IMR-90 (cell line): ENCODE results near the gene ST7. TPM values are rescaled to one million over a fixed set of nuclear protein-coding genes. Genes with fewer than 3 reads are reported as not detected.

Experiments
- ATAC-seq: fragments of 200-7000 bp; cut with Tn5 transposase; 2 replicates; pipeline ENCODE4 v1.9.1; 2020; ENCODE audit warnings: low read depth, mild to moderate bottlenecking, moderate library complexity
- BruUV-seq: library from RNA; stranded (reverse); fragments of 400-500 nt; replicated peaks from 2 replicates; lab custom pipeline; 2021; lab: Mats Ljungman, UMichigan
- CTCF ChIA-PET: fragments of 300-600 bp; formaldehyde crosslinking; extraction: SDS; loops from one replicate; lab custom pipeline; 2021; ENCODE audit warnings: antibody characterized with exemption; lab: Yijun Ruan, JAX
- POLR2A ChIA-PET: fragments of 300-600 bp; sonication (Branson Sonifier 250); formaldehyde crosslinking; loops from one replicate; lab custom pipeline; 2022; ENCODE audit warnings: antibody characterized with exemption; ENCODE audit not compliant: unreplicated experiment; lab: Charles Lee
- DNase-seq: peaks from one replicate; pipeline ENCODE4 v3.0.0; 2013
- H2AFZ ChIP-seq: replicated peaks from 2 replicates; pipeline ENCODE3; 2013; ENCODE audit warnings: low read length, mild to moderate bottlenecking; ENCODE audit not compliant: poor library complexity
- H2AK5ac ChIP-seq: 2 replicates; pipeline ENCODE4 v1.6.1; 2013; ENCODE audit warnings: low read depth, low read length, inconsistent platforms
- H2AK9ac ChIP-seq: replicated peaks from 2 replicates; pipeline ENCODE3; 2013; ENCODE audit warnings: mild to moderate bottlenecking, low read depth, low read length, moderate library complexity; ENCODE audit not compliant: poor library complexity
- H2BK120ac ChIP-seq: 2 replicates; pipeline ENCODE4 v1.6.1; 2013; ENCODE audit warnings: low read depth, low read length, inconsistent platforms
- H2BK15ac ChIP-seq: 3 replicates; pipeline ENCODE4 v1.6.1; 2013; ENCODE audit warnings: low read depth, low read length, inconsistent platforms
- H2BK20ac ChIP-seq: 2 replicates; pipeline ENCODE4 v1.6.1; 2013; ENCODE audit warnings: low read depth, mild to moderate bottlenecking, inconsistent platforms, low read length, moderate library complexity
- H2BK5ac ChIP-seq: 2 replicates; pipeline ENCODE4 v1.6.1; 2013; ENCODE audit warnings: mild to moderate bottlenecking, low read depth, low read length, inconsistent platforms; ENCODE audit not compliant: poor library complexity, severe bottlenecking
- H3K14ac ChIP-seq: replicated peaks from 2 replicates; pipeline ENCODE4 v1.6.1; 2013; ENCODE audit warnings: low read depth, low read length, inconsistent platforms
- H3K18ac ChIP-seq: 2 replicates; pipeline ENCODE4 v1.6.1; 2013; ENCODE audit warnings: low read depth, low read length, control low read depth
- H3K23ac ChIP-seq: 2 replicates; pipeline ENCODE4 v1.6.1; 2013; ENCODE audit warnings: low read depth, low read length, inconsistent platforms
- H3K27ac ChIP-seq: 2 replicates; pipeline ENCODE4 v1.5.1; 2013; ENCODE audit warnings: mild to moderate bottlenecking, control low read depth, low read length; ENCODE audit not compliant: insufficient read depth
- H3K27me3 ChIP-seq: 2 replicates; pipeline ENCODE4 v1.6.1; 2013; ENCODE audit warnings: low read length; ENCODE audit not compliant: control insufficient read depth, insufficient read depth
- H3K36me3 ChIP-seq: 2 replicates; pipeline ENCODE4 v1.6.1; 2013; ENCODE audit warnings: low read length, mixed read lengths; ENCODE audit not compliant: control insufficient read depth, insufficient read depth
- H3K4ac ChIP-seq: 2 replicates; pipeline ENCODE4 v1.6.1; 2013; ENCODE audit warnings: low read depth, low read length, inconsistent platforms
- H3K4me1 ChIP-seq: 2 replicates; pipeline ENCODE4 v1.6.1; 2013; ENCODE audit warnings: low read length, mixed read lengths; ENCODE audit not compliant: control insufficient read depth, insufficient read depth
- H3K4me2 ChIP-seq: 2 replicates; pipeline ENCODE4 v1.6.1; 2013; ENCODE audit warnings: low read depth, mild to moderate bottlenecking, control low read depth, low read length, moderate library complexity
- H3K4me3 ChIP-seq: 2 replicates; pipeline ENCODE4 v1.5.1; 2013; ENCODE audit warnings: low read depth, mild to moderate bottlenecking, control low read depth, low read length, moderate library complexity; ENCODE audit not compliant: insufficient read depth
- H3K56ac ChIP-seq: 2 replicates; pipeline ENCODE4 v1.6.1; 2013; ENCODE audit warnings: low read length, inconsistent platforms; ENCODE audit not compliant: insufficient read depth; ENCODE audit errors: extremely low read depth
- H3K79me1 ChIP-seq, 2 experiments: 2 replicates each; pipeline ENCODE4 v1.6.1; 2013; ENCODE audit warnings: low read length in 2 of 2, inconsistent platforms in 1 of 2, low read depth in 1 of 2
- H3K9ac ChIP-seq: 2 replicates; pipeline ENCODE4 v1.6.1; 2013; ENCODE audit warnings: low read depth, low read length, control low read depth
- H3K9me1 ChIP-seq: 2 replicates; pipeline ENCODE4 v1.6.1; 2013; ENCODE audit warnings: low read length, inconsistent platforms; ENCODE audit not compliant: insufficient read depth
- H3K9me3 ChIP-seq: 2 replicates; pipeline ENCODE4 v1.6.1; 2013; ENCODE audit warnings: low read length; ENCODE audit not compliant: control insufficient read depth, insufficient read depth
- H4K20me1 ChIP-seq: 2 replicates; pipeline ENCODE4 v1.6.1; 2013; ENCODE audit warnings: low read length, inconsistent platforms; ENCODE audit not compliant: insufficient read depth
- H4K5ac ChIP-seq: 2 replicates; pipeline ENCODE4 v1.6.1; 2013; ENCODE audit warnings: mild to moderate bottlenecking, low read depth, low read length, control low read depth
- H4K8ac ChIP-seq, 2 experiments: 2 replicates each; pipeline ENCODE4 v1.6.1; 2013; ENCODE audit warnings: low read depth in 2 of 2, low read length in 2 of 2, control low read depth in 1 of 2, inconsistent platforms in 1 of 2
- H4K91ac ChIP-seq: 2 replicates; pipeline ENCODE4 v1.6.1; 2013; ENCODE audit warnings: low read depth, low read length, inconsistent platforms; ENCODE audit not compliant: insufficient read depth
- BHLHE40 ChIP-seq: fragments of 150-350 bp; IDR thresholded peaks from 2 replicates; pipeline ENCODE4 v1.6.1; 2016; ENCODE audit warnings: mild to moderate bottlenecking, low read depth, low read length
- CTCF ChIP-seq: conservative IDR thresholded peaks from 2 replicates; pipeline ENCODE4 v1.5.1; 2012; ENCODE audit warnings: mild to moderate bottlenecking, low read depth, low read length, improper control_type of control experiment
- ELK1 ChIP-seq: fragments of 150-350 bp; IDR thresholded peaks from 2 replicates; pipeline ENCODE4 v1.6.1; 2016; ENCODE audit warnings: low read depth, mild to moderate bottlenecking, low read length, moderate library complexity, borderline replicate concordance
- FOS ChIP-seq: fragments of 150-350 bp; IDR thresholded peaks from 2 replicates; pipeline ENCODE4 v1.6.1; 2016; ENCODE audit warnings: low read depth, low read length
- MAZ ChIP-seq: IDR thresholded peaks from 2 replicates; pipeline ENCODE4 v1.6.1; 2012; ENCODE audit warnings: low read depth, mild to moderate bottlenecking, low read length, improper control_type of control experiment, moderate library complexity, borderline replicate concordance
- MXI1 ChIP-seq: IDR thresholded peaks from 2 replicates; pipeline ENCODE4 v1.6.1; 2012; ENCODE audit warnings: low read depth, mild to moderate bottlenecking, low read length, moderate library complexity, borderline replicate concordance
- RAD21 ChIP-seq: IDR thresholded peaks from 2 replicates; pipeline ENCODE4 v1.6.1; 2012; ENCODE audit warnings: low read length, improper control_type of control experiment
- RCOR1 ChIP-seq: IDR thresholded peaks from 2 replicates; pipeline ENCODE4 v1.6.1; 2012; ENCODE audit warnings: mild to moderate bottlenecking, low read length, improper control_type of control experiment; ENCODE audit not compliant: insufficient replicate concordance
- RFX5 ChIP-seq: IDR thresholded peaks from 2 replicates; pipeline ENCODE4 v1.8.0; 2012; ENCODE audit warnings: low read depth, mild to moderate bottlenecking, low read length, moderate library complexity
- SMC3 ChIP-seq: fragments of 150-350 bp; IDR thresholded peaks from 2 replicates; pipeline ENCODE4 v1.6.1; 2016; ENCODE audit warnings: low read depth, mild to moderate bottlenecking, antibody characterized with exemption, low read length, moderate library complexity
- USF2 ChIP-seq: fragments of 150-350 bp; IDR thresholded peaks from 2 replicates; pipeline ENCODE4 v1.6.1; 2017; ENCODE audit warnings: mild to moderate bottlenecking, antibody characterized with exemption, low read length, low read depth
- WGBS, 2 experiments: methylation state at CpG; one replicate each; pipeline versions ENCODE4 v1.1.5 to v1.1.7; 2013; ENCODE audit warnings: missing lambda C conversion rate in 2 of 2; ENCODE audit not compliant: insufficient read length in 1 of 2; ENCODE audit errors: extremely low coverage in 2 of 2; 5-methylcytosine and 5-hydroxymethylcytosine counted together
- dilution Hi-C: fragments of 300-500 bp; cut with HindIII; formaldehyde crosslinking; loops from one replicate; pipeline ENCODE4 v1.14.3; 2018; ENCODE audit warnings: low sequenced_read_pairs; ENCODE audit not compliant: unreplicated experiment
- in situ Hi-C: fragments of 300-500 bp; cut with MboI; formaldehyde crosslinking; loops from 3 replicates; pipeline ENCODE4 v1.14.3; 2019; ENCODE audit warnings: low sequenced_read_pairs, inconsistent platforms, mixed read lengths
- intact Hi-C: fragments of 100-400 bp; cut with micrococcal nuclease; formaldehyde crosslinking; loops from 2 replicates; pipeline ENCODE4 v1.10.0; 2022
- polyA plus RNA-seq, 3 experiments: library from polyadenylated mRNA; depleted of rRNA; stranded (reverse); fragments of >200 nt; gene quantifications; 2 replicates each; pipeline ENCODE4 v1.2.3, GENCODE V29; 2012; ENCODE audit warnings: low replicate concordance in 1 of 3
- total RNA-seq: library from RNA; depleted of rRNA; stranded (reverse); fragments of >200 nt; gene quantifications from 2 replicates; pipeline ENCODE4 v1.2.3, GENCODE V29; 2012

ST7 gene
- total and polyA plus RNA-seq, 2 of the 4 experiments (the other 2 are of a cell fraction), result 18.6 to 26.0 TPM

- no peak overlapping the region for H2BK5ac ChIP-seq
- no peak overlapping the region for H3K56ac ChIP-seq
- no peaks in the 10 kb centered on the region for H3K9me1 ChIP-seq
- no TSS peak for BruUV-seq
- H4K8ac ChIP-seq, result no peak overlapping the region
- H2AK9ac ChIP-seq, result no peak overlapping the region
- no CpG with 5 or more reads among the region's 5 CpGs for WGBS, 2 experiments
- ATAC-seq, result no peak
- no peak overlapping the region for H3K4me3 ChIP-seq
- no peak overlapping the region for H3K23ac ChIP-seq
- H3K4ac ChIP-seq, result no peak overlapping the region
- dilution Hi-C loops (no loop called here), in situ Hi-C loops (no loop called here), intact Hi-C loops (no loop called here)
- H3K9ac ChIP-seq, result no peak overlapping the region
- no peak for DNase-seq
- H3K36me3 ChIP-seq, result 0 out of 2 replicates have a peak, but pooled peaks cover 1% of the 10 kb centered on the region
- H4K20me1 ChIP-seq, result no peaks in the 10 kb centered on the region
- H3K14ac ChIP-seq, result no peak overlapping the region
- TF ChIP-seq RCOR1 (no peak), RAD21 (no peak), CTCF (no peak), ELK1 (no peak), MXI1 (no peak), BHLHE40 (no peak), USF2 (no peak), MAZ (no peak), FOS (no peak), SMC3 (no peak), RFX5 (no peak)
- no peak overlapping the region for H3K27ac ChIP-seq
- no peak overlapping the region for H2BK15ac ChIP-seq
- POLR2A ChIA-PET, result no interaction called here
- H3K27me3 ChIP-seq, result no peaks in the 10 kb centered on the region
- H4K91ac ChIP-seq, result no peak overlapping the region
- H2AK5ac ChIP-seq, result no peak overlapping the region
- H3K4me1 ChIP-seq, result no peaks in the 10 kb centered on the region; the same call in 1 of the 2 replicates
- H4K5ac ChIP-seq, result no peak overlapping the region
- no peak overlapping the region for H3K4me2 ChIP-seq
- H2BK120ac ChIP-seq, result no peak overlapping the region
- H2BK20ac ChIP-seq, result no peak overlapping the region
- H3K9me3 ChIP-seq, result no peaks in the 10 kb centered on the region
- CTCF ChIA-PET, result interaction anchor here (0.6 to 1.6 kb wide), 3 partner anchors 66 to 162 kb away, joined by 3 to 5 read pairs (median 5); no protein-coding TSS in a partner anchor
- peaks cover 3 to 27% of the 10 kb centered on the region in 2 experiments; a peak in 3 of 4 replicates for H3K79me1 ChIP-seq
- no peak overlapping the region for H3K18ac ChIP-seq
- H2AFZ ChIP-seq, result no peak overlapping the region
Measured at GRCh38 chr7:116990056-116990455, 36.8 kb downstream of the ST7 start.
